Measurements from ENCODE around the gene VEZT.

VEZT gene

GRCh38 chr12:95335948-95336347 is 118.3 kb downstream of the VEZT start:
- Histone ChIP-seq H3K79me2 (ENCODE audit: insufficient read depth, low read length) (no peaks in the 10 kb centered on the region), H3K27me3 (ENCODE audit: insufficient read depth, low read length, poor library complexity) (no peaks in the 10 kb centered on the region), H3K4me3 (ENCODE audit: low read depth in 1 of 2, low read length in 2 of 2) (no peak overlapping the region), H3K4me2 (ENCODE audit: insufficient read depth, low read length) (no peak overlapping the region), H4K20me1 (ENCODE audit: insufficient read depth, low read length) (no peaks in the 10 kb centered on the region), H3K4me1 (ENCODE audit: insufficient read depth, low read length) (peaks cover 13% of the 10 kb centered on the region), H2AFZ (ENCODE audit: low read depth, low read length) (no peak overlapping the region), H3K9me3 (ENCODE audit: insufficient read depth, low read length, severe bottlenecking) (no peaks in the 10 kb centered on the region), H3K27ac (ENCODE audit: low read length) (no peak overlapping the region), H3K36me3 (ENCODE audit: insufficient read depth, low read length) (no peaks in the 10 kb centered on the region), H3K9ac (ENCODE audit: low read depth, low read length) (no peak overlapping the region)
- DNase-seq = no peak
- ATAC-seq (ENCODE audit: insufficient read depth, low read depth) = no peak
- TF ChIP-seq EZH2 (IDR thresholded peaks at IDR 0.05; ENCODE audit: borderline replicate concordance, low read depth, low read length, severe bottlenecking) = no peak
- TF ChIP-seq, protein P1, sequence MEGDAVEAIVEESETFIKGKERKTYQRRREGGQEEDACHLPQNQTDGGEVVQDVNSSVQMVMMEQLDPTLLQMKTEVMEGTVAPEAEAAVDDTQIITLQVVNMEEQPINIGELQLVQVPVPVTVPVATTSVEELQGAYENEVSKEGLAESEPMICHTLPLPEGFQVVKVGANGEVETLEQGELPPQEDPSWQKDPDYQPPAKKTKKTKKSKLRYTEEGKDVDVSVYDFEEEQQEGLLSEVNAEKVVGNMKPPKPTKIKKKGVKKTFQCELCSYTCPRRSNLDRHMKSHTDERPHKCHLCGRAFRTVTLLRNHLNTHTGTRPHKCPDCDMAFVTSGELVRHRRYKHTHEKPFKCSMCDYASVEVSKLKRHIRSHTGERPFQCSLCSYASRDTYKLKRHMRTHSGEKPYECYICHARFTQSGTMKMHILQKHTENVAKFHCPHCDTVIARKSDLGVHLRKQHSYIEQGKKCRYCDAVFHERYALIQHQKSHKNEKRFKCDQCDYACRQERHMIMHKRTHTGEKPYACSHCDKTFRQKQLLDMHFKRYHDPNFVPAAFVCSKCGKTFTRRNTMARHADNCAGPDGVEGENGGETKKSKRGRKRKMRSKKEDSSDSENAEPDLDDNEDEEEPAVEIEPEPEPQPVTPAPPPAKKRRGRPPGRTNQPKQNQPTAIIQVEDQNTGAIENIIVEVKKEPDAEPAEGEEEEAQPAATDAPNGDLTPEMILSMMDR (IDR thresholded peaks at IDR 0.05; ENCODE audit: borderline replicate concordance, extremely low read depth, low read length, poor library complexity, severe bottlenecking) = no peak

GRCh38 chr12:95336387-95337067 is 118.9 kb downstream of the VEZT start:
- DNase-seq (no peak), ATAC-seq (ENCODE audit: insufficient read depth, low read depth) (no peak)
- no peak overlapping the region for H3K27ac ChIP-seq (ENCODE audit: low read length)
- H3K36me3 ChIP-seq (ENCODE audit: insufficient read depth, low read length) = no peaks in the 10 kb centered on the region
- H3K79me2 ChIP-seq (ENCODE audit: insufficient read depth, low read length) = no peaks in the 10 kb centered on the region
- no peak overlapping the region for H3K9ac ChIP-seq (ENCODE audit: low read depth, low read length)
- no peaks in the 10 kb centered on the region for H3K27me3 ChIP-seq (ENCODE audit: insufficient read depth, low read length, poor library complexity)
- no peaks in the 10 kb centered on the region for H4K20me1 ChIP-seq (ENCODE audit: insufficient read depth, low read length)
- H2AFZ ChIP-seq (ENCODE audit: low read depth, low read length) = no peak overlapping the region
- H3K4me3 ChIP-seq (ENCODE audit: low read depth in 1 of 2, low read length in 2 of 2) = no peak overlapping the region
- H3K4me2 ChIP-seq (ENCODE audit: insufficient read depth, low read length) = no peak overlapping the region
- peaks cover 13% of the 10 kb centered on the region for H3K4me1 ChIP-seq (ENCODE audit: insufficient read depth, low read length)
- TF ChIP-seq, protein P1 (IDR thresholded peaks at IDR 0.05; ENCODE audit: borderline replicate concordance, extremely low read depth, low read length, poor library complexity, severe bottlenecking) = no peak
- no peak for TF ChIP-seq EZH2 (IDR thresholded peaks at IDR 0.05; ENCODE audit: borderline replicate concordance, low read depth, low read length, severe bottlenecking)
- H3K9me3 ChIP-seq (ENCODE audit: insufficient read depth, low read length, severe bottlenecking) = no peaks in the 10 kb centered on the region

GRCh38 chr12:95337146-95337545 is 119.5 kb downstream of the VEZT start:
- Histone ChIP-seq H3K9ac (ENCODE audit: low read depth, low read length) (no peak overlapping the region), H2AFZ (ENCODE audit: low read depth, low read length) (no peak overlapping the region), H3K4me1 (ENCODE audit: insufficient read depth, low read length) (peaks cover 13% of the 10 kb centered on the region), H3K4me3 (ENCODE audit: low read depth in 1 of 2, low read length in 2 of 2) (no peak overlapping the region), H3K4me2 (ENCODE audit: insufficient read depth, low read length) (no peak overlapping the region), H3K36me3 (ENCODE audit: insufficient read depth, low read length) (no peaks in the 10 kb centered on the region), H4K20me1 (ENCODE audit: insufficient read depth, low read length) (no peaks in the 10 kb centered on the region), H3K9me3 (ENCODE audit: insufficient read depth, low read length, severe bottlenecking) (no peaks in the 10 kb centered on the region), H3K27me3 (ENCODE audit: insufficient read depth, low read length, poor library complexity) (no peaks in the 10 kb centered on the region), H3K27ac (ENCODE audit: low read length) (no peak overlapping the region), H3K79me2 (ENCODE audit: insufficient read depth, low read length) (no peaks in the 10 kb centered on the region)
- DNase-seq = no peak
- no peak for ATAC-seq (ENCODE audit: insufficient read depth, low read depth)
- TF ChIP-seq, protein P1 (IDR thresholded peaks at IDR 0.05; ENCODE audit: borderline replicate concordance, extremely low read depth, low read length, poor library complexity, severe bottlenecking) = no peak
- TF ChIP-seq EZH2 (IDR thresholded peaks at IDR 0.05; ENCODE audit: borderline replicate concordance, low read depth, low read length, severe bottlenecking) = no peak
